ENCODE data around the gene CWC27.

DNA sequence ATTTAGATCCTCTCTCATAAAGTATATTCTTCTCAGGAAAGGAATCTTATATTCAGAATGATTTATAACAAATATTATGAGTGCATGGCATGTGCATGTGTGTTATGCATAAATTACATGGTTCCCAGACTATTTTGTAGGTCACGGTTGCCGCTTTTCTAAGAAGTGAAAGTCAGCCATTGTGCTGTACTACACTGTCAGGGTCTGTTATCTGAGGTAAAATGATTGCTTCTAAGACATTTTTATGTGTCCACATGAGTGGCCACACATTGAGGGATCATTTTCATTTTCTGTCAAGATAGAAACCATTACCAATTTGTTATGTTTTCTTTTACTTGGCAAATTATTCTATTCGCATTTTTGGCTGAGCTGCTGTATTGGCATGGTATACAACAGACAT lies 210.8 kb downstream of the CWC27 start:
- TF ChIP-seq CTCF (IDR thresholded peaks at IDR 0.05) (no peak), YY1 (IDR thresholded peaks at IDR 0.05; ENCODE audit: low read depth) (no peak), REST (IDR thresholded peaks at IDR 0.05; ENCODE audit: low read depth, low read length) (no peak), MAX (IDR thresholded peaks at IDR 0.05; ENCODE audit: low read depth) (no peak)
- TF ChIP-seq, protein P1, sequence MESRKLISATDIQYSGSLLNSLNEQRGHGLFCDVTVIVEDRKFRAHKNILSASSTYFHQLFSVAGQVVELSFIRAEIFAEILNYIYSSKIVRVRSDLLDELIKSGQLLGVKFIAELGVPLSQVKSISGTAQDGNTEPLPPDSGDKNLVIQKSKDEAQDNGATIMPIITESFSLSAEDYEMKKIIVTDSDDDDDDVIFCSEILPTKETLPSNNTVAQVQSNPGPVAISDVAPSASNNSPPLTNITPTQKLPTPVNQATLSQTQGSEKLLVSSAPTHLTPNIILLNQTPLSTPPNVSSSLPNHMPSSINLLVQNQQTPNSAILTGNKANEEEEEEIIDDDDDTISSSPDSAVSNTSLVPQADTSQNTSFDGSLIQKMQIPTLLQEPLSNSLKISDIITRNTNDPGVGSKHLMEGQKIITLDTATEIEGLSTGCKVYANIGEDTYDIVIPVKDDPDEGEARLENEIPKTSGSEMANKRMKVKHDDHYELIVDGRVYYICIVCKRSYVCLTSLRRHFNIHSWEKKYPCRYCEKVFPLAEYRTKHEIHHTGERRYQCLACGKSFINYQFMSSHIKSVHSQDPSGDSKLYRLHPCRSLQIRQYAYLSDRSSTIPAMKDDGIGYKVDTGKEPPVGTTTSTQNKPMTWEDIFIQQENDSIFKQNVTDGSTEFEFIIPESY (IDR thresholded peaks at IDR 0.05; ENCODE audit: borderline replicate concordance, low read depth): no peak

Measured in SK-N-SH (cell line).